ENCODE data around the gene POLR3C. TPM values are rescaled to one million over a fixed set of nuclear protein-coding genes. Genes with fewer than 3 reads are reported as not detected.

Gene POLR3C
- total and polyA plus RNA-seq, 2 of the 13 experiments (the other 11 are each of a cell fraction or from before 2014, with no cell fraction given) = 15.5 to 24.3 TPM

DNA sequence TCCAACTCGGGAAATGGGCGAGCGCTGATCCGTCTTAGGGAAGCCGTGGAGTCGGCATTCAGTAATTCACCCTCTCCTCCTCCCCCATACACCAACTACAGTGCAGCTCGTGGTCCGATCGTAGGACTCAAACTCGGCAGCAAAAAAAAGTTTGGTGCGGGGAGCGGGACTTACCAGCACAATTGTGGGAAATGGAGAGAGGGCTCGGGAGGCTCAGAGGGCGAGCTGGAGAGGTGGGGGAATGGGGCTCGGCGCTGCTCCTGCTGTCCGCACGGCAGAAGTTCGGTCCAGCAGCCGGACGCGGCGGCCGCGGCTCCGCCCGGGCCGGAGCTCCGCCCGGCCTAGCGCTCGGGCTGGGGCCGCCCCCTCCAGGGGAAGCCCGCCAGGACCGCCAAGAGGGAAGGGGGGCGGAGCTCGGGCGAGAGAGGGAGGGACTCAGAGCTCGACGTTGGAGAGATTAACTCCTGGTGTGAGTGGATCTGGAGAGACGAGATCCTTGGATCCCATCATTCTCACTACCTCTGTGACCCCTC lies 35.6 kb downstream of the POLR3C start (continued):
- TF ChIP-seq SP1 (IDR thresholded peaks at IDR 0.05) (no peak), SP1 (CRISPR knock-in tag; IDR thresholded peaks at IDR 0.05) (peak; percentile 27; the same call in 1 of the 2 replicates), U2AF1 (optimal IDR thresholded peaks at IDR 0.05; ENCODE audit: low read depth, low read length) (peak; percentile 58), ZNF34 (CRISPR knock-in tag; IDR thresholded peaks at IDR 0.05; ENCODE audit: borderline replicate concordance) (no peak), HNRNPK (IDR thresholded peaks at IDR 0.05; ENCODE audit: low read depth, low read length, poor library complexity, severe bottlenecking) (peak; percentile 72), HIVEP1 (CRISPR knock-in tag; IDR thresholded peaks at IDR 0.05) (no peak), BCL3 (CRISPR knock-in tag; IDR thresholded peaks at IDR 0.05) (0 out of 2 replicates have a peak, but pooled peaks have one; percentile 11), POLR2A (IDR thresholded peaks at IDR 0.05; ENCODE audit: insufficient read depth in 1 of 2, low read depth in 2 of 2, low read length in 2 of 2) (peak in 1 of 2 experiments; percentile 72; a peak in 3 of 4 replicates), TGIF2 (CRISPR knock-in tag; IDR thresholded peaks at IDR 0.05) (no peak), POLR2G (IDR thresholded peaks at IDR 0.05; ENCODE audit: low read depth, low read length) (peak; percentile 72), ZNF777 (CRISPR knock-in tag; IDR thresholded peaks at IDR 0.05) (peak; percentile 78), HNRNPLL (IDR thresholded peaks at IDR 0.05; ENCODE audit: low read depth, low read length, poor library complexity, severe bottlenecking) (peak; percentile 46), SAP130 (CRISPR knock-in tag; IDR thresholded peaks at IDR 0.05; ENCODE audit: low read depth) (peak; percentile 61), KLF6 (CRISPR knock-in tag; IDR thresholded peaks at IDR 0.05) (no peak), HES4 (CRISPR knock-in tag; IDR thresholded peaks at IDR 0.05; ENCODE audit: borderline replicate concordance) (peak; percentile 7; the same call in 1 of the 2 replicates), ZFX (CRISPR knock-in tag; IDR thresholded peaks at IDR 0.05; ENCODE audit: low read depth) (peak; percentile 67), IRX3 (CRISPR knock-in tag; IDR thresholded peaks at IDR 0.05; ENCODE audit: borderline replicate concordance, low read depth) (no peak), PATZ1 (CRISPR knock-in tag; IDR thresholded peaks at IDR 0.05) (peak; percentile 73)
- TF ChIP-seq, protein P1, sequence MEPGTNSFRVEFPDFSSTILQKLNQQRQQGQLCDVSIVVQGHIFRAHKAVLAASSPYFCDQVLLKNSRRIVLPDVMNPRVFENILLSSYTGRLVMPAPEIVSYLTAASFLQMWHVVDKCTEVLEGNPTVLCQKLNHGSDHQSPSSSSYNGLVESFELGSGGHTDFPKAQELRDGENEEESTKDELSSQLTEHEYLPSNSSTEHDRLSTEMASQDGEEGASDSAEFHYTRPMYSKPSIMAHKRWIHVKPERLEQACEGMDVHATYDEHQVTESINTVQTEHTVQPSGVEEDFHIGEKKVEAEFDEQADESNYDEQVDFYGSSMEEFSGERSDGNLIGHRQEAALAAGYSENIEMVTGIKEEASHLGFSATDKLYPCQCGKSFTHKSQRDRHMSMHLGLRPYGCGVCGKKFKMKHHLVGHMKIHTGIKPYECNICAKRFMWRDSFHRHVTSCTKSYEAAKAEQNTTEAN (CRISPR knock-in tag; conservative IDR thresholded peaks at IDR 0.05) = no peak
- TF ChIP-seq, protein P2, sequence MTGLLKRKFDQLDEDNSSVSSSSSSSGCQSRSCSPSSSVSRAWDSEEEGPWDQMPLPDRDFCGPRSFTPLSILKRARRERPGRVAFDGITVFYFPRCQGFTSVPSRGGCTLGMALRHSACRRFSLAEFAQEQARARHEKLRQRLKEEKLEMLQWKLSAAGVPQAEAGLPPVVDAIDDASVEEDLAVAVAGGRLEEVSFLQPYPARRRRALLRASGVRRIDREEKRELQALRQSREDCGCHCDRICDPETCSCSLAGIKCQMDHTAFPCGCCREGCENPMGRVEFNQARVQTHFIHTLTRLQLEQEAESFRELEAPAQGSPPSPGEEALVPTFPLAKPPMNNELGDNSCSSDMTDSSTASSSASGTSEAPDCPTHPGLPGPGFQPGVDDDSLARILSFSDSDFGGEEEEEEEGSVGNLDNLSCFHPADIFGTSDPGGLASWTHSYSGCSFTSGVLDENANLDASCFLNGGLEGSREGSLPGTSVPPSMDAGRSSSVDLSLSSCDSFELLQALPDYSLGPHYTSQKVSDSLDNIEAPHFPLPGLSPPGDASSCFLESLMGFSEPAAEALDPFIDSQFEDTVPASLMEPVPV (CRISPR knock-in tag; IDR thresholded peaks at IDR 0.05) = peak; percentile 7; the same call in 1 of the 2 replicates
- TF ChIP-seq, protein P3, sequence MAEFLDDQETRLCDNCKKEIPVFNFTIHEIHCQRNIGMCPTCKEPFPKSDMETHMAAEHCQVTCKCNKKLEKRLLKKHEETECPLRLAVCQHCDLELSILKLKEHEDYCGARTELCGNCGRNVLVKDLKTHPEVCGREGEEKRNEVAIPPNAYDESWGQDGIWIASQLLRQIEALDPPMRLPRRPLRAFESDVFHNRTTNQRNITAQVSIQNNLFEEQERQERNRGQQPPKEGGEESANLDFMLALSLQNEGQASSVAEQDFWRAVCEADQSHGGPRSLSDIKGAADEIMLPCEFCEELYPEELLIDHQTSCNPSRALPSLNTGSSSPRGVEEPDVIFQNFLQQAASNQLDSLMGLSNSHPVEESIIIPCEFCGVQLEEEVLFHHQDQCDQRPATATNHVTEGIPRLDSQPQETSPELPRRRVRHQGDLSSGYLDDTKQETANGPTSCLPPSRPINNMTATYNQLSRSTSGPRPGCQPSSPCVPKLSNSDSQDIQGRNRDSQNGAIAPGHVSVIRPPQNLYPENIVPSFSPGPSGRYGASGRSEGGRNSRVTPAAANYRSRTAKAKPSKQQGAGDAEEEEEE (CRISPR knock-in tag; IDR thresholded peaks at IDR 0.05; ENCODE audit: borderline replicate concordance) = no peak
